ENCODE data around the gene BPIFB4. TPM values are rescaled to one million over a fixed set of nuclear protein-coding genes. Genes with fewer than 3 reads are reported as not detected.
"Not testable (repeated sequence)": the region's sequence is repeated elsewhere in the genome, so short reads cannot be mapped to it uniquely, and the experiment has no call there.

Gene BPIFB4
- total RNA-seq, 1 donor from 2014 or later, result not detected

- CTCF ChIA-PET, result no interaction called here
- no peak overlapping the region for H3K4me3 Mint-ChIP-seq
- POLR2A ChIA-PET, result no interaction called here
- no peaks in the 10 kb centered on the region for H3K4me1 Mint-ChIP-seq
- H3K9me3 Mint-ChIP-seq, result no peaks in the 10 kb centered on the region
- peaks cover 4% of the 10 kb centered on the region for H3K27me3 Mint-ChIP-seq
- no peaks in the 10 kb centered on the region for H3K36me3 Mint-ChIP-seq (ENCODE audit: low read depth)
- ATAC-seq (ENCODE audit: low read depth), result no peak
- no peak for TF ChIP-seq CTCF (IDR thresholded peaks at IDR 0.05)
- DNase-seq, result no peak
- H3K27ac Mint-ChIP-seq, result no peak overlapping the region
- intact Hi-C loops (cut with micrococcal nuclease), result no loop called here
Observed at GRCh38 chr20:33108661-33109060, 29.2 kb downstream of the BPIFB4 start.

GRCh38 chr20:33110147-33110825, 30.8 kb downstream of the BPIFB4 start:
- H3K27me3 Mint-ChIP-seq, result peaks cover 4% of the 10 kb centered on the region
- ChIA-PET POLR2A (no interaction called here), CTCF (no interaction called here)
- intact Hi-C loops (cut with micrococcal nuclease), result no loop called here
- DNase-seq (no peak), ATAC-seq (ENCODE audit: low read depth) (no peak)
- no peaks in the 10 kb centered on the region for H3K9me3 Mint-ChIP-seq
- no peak overlapping the region for H3K27ac Mint-ChIP-seq
- no peak overlapping the region for H3K4me3 Mint-ChIP-seq
- no peaks in the 10 kb centered on the region for H3K36me3 Mint-ChIP-seq (ENCODE audit: low read depth)
- TF ChIP-seq CTCF (IDR thresholded peaks at IDR 0.05), result no peak
- no peaks in the 10 kb centered on the region for H3K4me1 Mint-ChIP-seq

- intact Hi-C loops (cut with micrococcal nuclease), result no loop called here
- Mint-ChIP-seq H3K4me1 (no peaks in the 10 kb centered on the region), H3K9me3 (no peaks in the 10 kb centered on the region), H3K4me3 (no peak overlapping the region), H3K27me3 (peaks cover 4% of the 10 kb centered on the region), H3K36me3 (ENCODE audit: low read depth) (no peaks in the 10 kb centered on the region), H3K27ac (no peak overlapping the region)
- DNase-seq (no peak), ATAC-seq (ENCODE audit: low read depth) (no peak)
- ChIA-PET CTCF (no interaction called here), POLR2A (no interaction called here)
- no peak for TF ChIP-seq CTCF (IDR thresholded peaks at IDR 0.05)
Observed at GRCh38 chr20:33111306-33111705, 31.9 kb downstream of the BPIFB4 start.

GRCh38 chr20:33112547-33113386, 33.3 kb downstream of the BPIFB4 start:
- Mint-ChIP-seq H3K27me3 (peaks cover 2% of the 10 kb centered on the region), H3K36me3 (ENCODE audit: low read depth) (no peaks in the 10 kb centered on the region), H3K27ac (no peak overlapping the region), H3K4me3 (no peak overlapping the region), H3K9me3 (no peaks in the 10 kb centered on the region), H3K4me1 (no peaks in the 10 kb centered on the region)
- ATAC-seq (ENCODE audit: low read depth) (no peak), DNase-seq (no peak)
- POLR2A ChIA-PET, result no interaction called here
- CTCF ChIA-PET, result no interaction called here
- TF ChIP-seq CTCF (IDR thresholded peaks at IDR 0.05), result no peak
- intact Hi-C loops (cut with micrococcal nuclease), result no loop called here

- Mint-ChIP-seq H3K4me3 (no peak overlapping the region), H3K27ac (no peak overlapping the region), H3K4me1 (no peaks in the 10 kb centered on the region), H3K36me3 (ENCODE audit: low read depth) (no peaks in the 10 kb centered on the region), H3K9me3 (no peaks in the 10 kb centered on the region), H3K27me3 (peaks cover 2% of the 10 kb centered on the region)
- DNase-seq (no peak), ATAC-seq (ENCODE audit: low read depth) (no peak)
- ChIA-PET CTCF (no interaction called here), POLR2A (no interaction called here)
- intact Hi-C loops (cut with micrococcal nuclease), result no loop called here
- TF ChIP-seq CTCF (IDR thresholded peaks at IDR 0.05), result no peak
Observed at GRCh38 chr20:33113387-33113908, 34.0 kb downstream of the BPIFB4 start.

- H3K9me3 Mint-ChIP-seq, result not testable (repeated sequence)
Observed at GRCh38 chr20:33115501-33115900, 36.1 kb downstream of the BPIFB4 start.

More at GRCh38 chr20:33115501-33115900, 36.1 kb downstream of the BPIFB4 start:
- H3K36me3 Mint-ChIP-seq (ENCODE audit: low read depth); CTCF ChIA-PET; H3K27me3 Mint-ChIP-seq; ATAC-seq (ENCODE audit: low read depth); POLR2A ChIA-PET; H3K4me1 Mint-ChIP-seq; H3K4me3 Mint-ChIP-seq; intact Hi-C loops (cut with micrococcal nuclease); DNase-seq; H3K27ac Mint-ChIP-seq: not testable (repeated sequence)
